Nephron (organoid): ENCODE measurements around the gene PLA2G7.

Experiments
- H3K27ac Mint-ChIP-seq, 3 experiments: 2 replicates each; pipeline ENCODE4 v1.8.0; 2020; ENCODE audit warnings: mixed read lengths in 3 of 3, mild to moderate bottlenecking in 2 of 3, moderate library complexity in 1 of 3
- H3K27me3 Mint-ChIP-seq: 2 replicates; pipeline ENCODE4 v1.8.0; 2021; ENCODE audit warnings: low read depth, mild to moderate bottlenecking, moderate library complexity, mixed read lengths
- H3K36me3 Mint-ChIP-seq: 2 replicates; pipeline ENCODE4 v1.8.0; 2020; ENCODE audit warnings: low read depth, mixed read lengths
- H3K4me1 Mint-ChIP-seq: 2 replicates; pipeline ENCODE4 v1.8.0; 2020; ENCODE audit warnings: mixed read lengths
- H3K4me3 Mint-ChIP-seq, 3 experiments: 2 replicates each; pipeline ENCODE4 v1.8.0; 2020; ENCODE audit warnings: mild to moderate bottlenecking in 3 of 3, mixed read lengths in 3 of 3, moderate library complexity in 2 of 3
- H3K9me3 Mint-ChIP-seq: 2 replicates; pipeline ENCODE4 v1.8.0; 2020; ENCODE audit warnings: mixed read lengths
- TF ChIP-seq, protein P1 (sequence below), 3 experiments: fragments of 200-600 bp; sonication (generic); IDR thresholded peaks; one replicate each; pipeline ENCODE4 v1.5.0; 2021; ENCODE audit warnings: antibody characterized with exemption in 3 of 3; ENCODE audit not compliant: unreplicated experiment in 3 of 3

The PLA2G7 gene

DNA sequence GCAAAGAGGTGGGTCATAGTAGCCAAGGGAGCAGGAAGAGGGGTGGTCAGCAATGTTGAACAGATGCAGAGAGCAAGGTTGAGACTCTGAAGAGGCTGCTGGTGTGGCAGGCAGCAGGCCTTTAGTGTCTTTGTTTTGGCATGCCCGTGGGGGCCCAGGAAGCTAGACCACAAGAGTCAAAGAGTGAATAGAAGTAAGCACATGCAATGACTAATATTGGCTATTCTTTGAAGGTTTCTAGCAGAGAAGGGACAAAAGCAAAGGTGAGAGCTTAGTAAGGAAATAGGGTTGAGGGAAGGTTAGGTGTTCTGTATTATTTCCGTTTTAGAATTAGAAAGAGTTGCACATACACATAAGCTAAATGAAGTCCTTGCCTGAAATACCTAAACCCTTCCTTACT is 28.7 kb downstream of the PLA2G7 start:
- Mint-ChIP-seq H3K36me3 (no peaks in the 10 kb centered on the region), H3K4me1 (no peaks in the 10 kb centered on the region), H3K27ac (no peak overlapping the region), H3K4me3 (no peak overlapping the region), H3K9me3 (no peaks in the 10 kb centered on the region), H3K27me3 (no peaks in the 10 kb centered on the region)
- TF ChIP-seq, protein P1, sequence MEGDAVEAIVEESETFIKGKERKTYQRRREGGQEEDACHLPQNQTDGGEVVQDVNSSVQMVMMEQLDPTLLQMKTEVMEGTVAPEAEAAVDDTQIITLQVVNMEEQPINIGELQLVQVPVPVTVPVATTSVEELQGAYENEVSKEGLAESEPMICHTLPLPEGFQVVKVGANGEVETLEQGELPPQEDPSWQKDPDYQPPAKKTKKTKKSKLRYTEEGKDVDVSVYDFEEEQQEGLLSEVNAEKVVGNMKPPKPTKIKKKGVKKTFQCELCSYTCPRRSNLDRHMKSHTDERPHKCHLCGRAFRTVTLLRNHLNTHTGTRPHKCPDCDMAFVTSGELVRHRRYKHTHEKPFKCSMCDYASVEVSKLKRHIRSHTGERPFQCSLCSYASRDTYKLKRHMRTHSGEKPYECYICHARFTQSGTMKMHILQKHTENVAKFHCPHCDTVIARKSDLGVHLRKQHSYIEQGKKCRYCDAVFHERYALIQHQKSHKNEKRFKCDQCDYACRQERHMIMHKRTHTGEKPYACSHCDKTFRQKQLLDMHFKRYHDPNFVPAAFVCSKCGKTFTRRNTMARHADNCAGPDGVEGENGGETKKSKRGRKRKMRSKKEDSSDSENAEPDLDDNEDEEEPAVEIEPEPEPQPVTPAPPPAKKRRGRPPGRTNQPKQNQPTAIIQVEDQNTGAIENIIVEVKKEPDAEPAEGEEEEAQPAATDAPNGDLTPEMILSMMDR (IDR thresholded peaks at IDR 0.05; ENCODE audit: unreplicated experiment in 3 of 3): no peak

DNA sequence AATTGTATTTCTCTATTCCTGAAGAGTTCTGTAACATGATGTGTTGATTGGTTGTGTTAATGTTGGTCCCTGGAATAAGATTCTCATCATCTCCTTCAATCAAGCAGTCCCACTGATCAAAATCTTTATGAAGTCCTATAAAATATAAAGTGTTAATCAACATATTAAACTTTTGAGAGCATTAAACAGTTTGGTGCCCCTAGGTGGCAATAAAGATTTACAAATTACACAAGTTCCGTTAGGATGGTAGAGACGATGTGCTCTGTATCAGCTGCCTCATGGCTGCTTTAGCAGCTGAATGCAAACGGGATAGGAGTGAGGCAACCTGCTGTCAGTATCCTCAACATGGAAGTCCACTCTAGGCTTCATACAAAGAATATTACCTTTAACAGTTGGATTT is 30.6 kb downstream of the PLA2G7 start:
- Mint-ChIP-seq H3K27me3 (no peaks in the 10 kb centered on the region), H3K4me3 (no peak overlapping the region), H3K9me3 (no peaks in the 10 kb centered on the region), H3K4me1 (no peaks in the 10 kb centered on the region), H3K36me3 (no peaks in the 10 kb centered on the region), H3K27ac (no peak overlapping the region)
- TF ChIP-seq, protein P1 (IDR thresholded peaks at IDR 0.05; ENCODE audit: unreplicated experiment in 3 of 3): no peak

DNA sequence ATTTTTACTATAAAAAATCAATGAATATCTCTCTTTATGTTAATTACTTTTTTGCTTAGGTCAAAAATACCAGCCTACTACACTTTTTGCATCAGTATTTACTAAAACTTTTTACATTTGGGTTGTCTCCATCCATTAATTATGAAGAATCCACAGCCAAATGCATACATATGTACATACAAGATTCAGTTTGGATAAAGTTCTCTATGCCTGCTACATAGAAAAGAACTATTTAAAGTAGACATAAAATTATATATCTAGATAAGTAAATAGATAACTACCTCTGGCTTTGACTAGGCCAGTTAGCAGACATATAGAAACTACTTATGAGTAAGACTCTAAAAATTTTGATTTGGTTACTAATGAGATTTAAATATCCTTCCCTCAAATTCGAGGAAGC is 35.2 kb downstream of the PLA2G7 start:
- no peak overlapping the region for H3K27ac Mint-ChIP-seq
- no peaks in the 10 kb centered on the region for H3K27me3 Mint-ChIP-seq
- no peak overlapping the region for H3K4me3 Mint-ChIP-seq
- no peaks in the 10 kb centered on the region for H3K4me1 Mint-ChIP-seq
- no peaks in the 10 kb centered on the region for H3K9me3 Mint-ChIP-seq
- no peaks in the 10 kb centered on the region for H3K36me3 Mint-ChIP-seq
- TF ChIP-seq, protein P1 (IDR thresholded peaks at IDR 0.05; ENCODE audit: unreplicated experiment in 3 of 3): no peak

DNA sequence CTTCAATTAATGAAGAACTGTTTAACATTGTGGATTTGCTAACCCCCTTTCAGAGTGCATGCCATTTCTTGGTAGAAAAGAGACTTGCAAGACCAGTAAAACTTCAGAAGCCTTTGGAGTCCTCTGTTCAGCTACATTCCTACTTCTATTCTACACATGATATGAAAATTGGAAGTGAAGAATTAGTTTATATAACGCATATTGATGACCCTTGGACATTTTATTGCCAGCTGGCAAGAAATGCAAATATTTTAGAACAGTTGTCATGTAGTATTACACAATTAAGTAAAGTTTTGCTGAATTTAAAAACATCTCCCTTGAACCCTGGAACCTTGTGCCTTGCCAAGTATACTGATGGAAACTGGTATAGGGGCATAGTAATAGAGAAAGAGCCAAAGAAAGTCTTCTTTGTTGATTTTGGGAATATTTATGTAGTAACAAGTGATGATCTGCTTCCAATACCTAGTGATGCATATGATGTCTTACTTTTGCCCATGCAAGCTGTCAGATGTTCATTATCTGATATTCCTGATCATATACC is 44.2 kb downstream of the PLA2G7 start:
- peaks cover 8% of the 10 kb centered on the region for H3K9me3 Mint-ChIP-seq
- peak overlapping the region in 1 of 3 experiments; percentile 64 for H3K27ac Mint-ChIP-seq
- H3K4me1 Mint-ChIP-seq: peaks cover 17% of the 10 kb centered on the region
- TF ChIP-seq, protein P1 (IDR thresholded peaks at IDR 0.05; ENCODE audit: unreplicated experiment in 3 of 3): no peak
- H3K4me3 Mint-ChIP-seq: no peak overlapping the region
- no peaks in the 10 kb centered on the region for H3K36me3 Mint-ChIP-seq
- no peaks in the 10 kb centered on the region for H3K27me3 Mint-ChIP-seq

DNA sequence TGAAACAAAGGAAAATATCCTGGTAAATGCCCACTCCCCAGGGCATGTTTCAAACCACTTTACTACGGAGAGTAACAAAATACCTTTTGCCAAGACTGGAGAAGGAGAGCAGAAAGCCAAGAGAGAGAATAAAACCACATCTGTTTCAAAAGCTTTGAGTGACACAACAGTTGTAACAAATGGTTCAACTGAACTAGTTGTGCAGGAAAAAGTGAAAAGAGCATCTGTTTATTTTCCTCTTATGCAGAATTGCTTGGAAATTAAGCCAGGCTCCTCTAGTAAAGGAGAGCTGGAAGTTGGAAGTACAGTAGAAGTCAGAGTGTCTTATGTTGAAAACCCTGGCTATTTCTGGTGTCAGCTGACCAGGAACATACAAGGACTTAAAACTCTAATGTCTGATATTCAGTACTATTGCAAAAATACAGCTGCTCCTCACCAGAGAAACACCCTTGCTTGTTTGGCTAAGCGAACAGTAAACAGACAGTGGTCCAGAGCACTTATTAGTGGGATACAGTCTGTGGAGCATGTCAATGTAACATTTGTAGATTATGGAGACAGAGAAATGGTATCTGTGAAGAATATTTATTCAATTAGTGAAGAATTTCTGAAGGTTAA is 44.9 kb downstream of the PLA2G7 start:
- TF ChIP-seq, protein P1 (IDR thresholded peaks at IDR 0.05; ENCODE audit: unreplicated experiment in 3 of 3): no peak
- H3K4me1 Mint-ChIP-seq: peaks cover 17% of the 10 kb centered on the region
- no peaks in the 10 kb centered on the region for H3K27me3 Mint-ChIP-seq
- no peaks in the 10 kb centered on the region for H3K36me3 Mint-ChIP-seq
- H3K4me3 Mint-ChIP-seq: no peak overlapping the region
- H3K27ac Mint-ChIP-seq: peak overlapping the region in 2 of 3 experiments; percentile 49 to 64
- H3K9me3 Mint-ChIP-seq: peaks cover 8% of the 10 kb centered on the region

DNA sequence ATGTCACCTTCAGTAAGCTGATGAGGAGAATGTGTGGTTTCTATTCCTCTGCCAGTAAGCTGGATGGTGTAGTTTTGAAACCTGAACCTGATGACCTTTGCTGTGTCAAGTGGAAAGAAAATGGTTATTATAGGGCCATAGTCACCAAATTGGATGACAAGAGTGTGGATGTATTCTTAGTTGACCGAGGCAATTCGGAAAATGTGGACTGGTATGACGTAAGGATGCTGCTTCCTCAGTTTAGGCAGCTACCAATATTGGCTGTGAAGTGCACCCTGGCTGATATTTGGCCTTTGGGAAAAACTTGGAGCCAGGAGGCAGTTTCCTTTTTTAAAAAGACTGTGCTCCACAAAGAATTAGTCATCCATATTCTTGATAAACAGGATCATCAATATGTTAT is 45.5 kb downstream of the PLA2G7 start:
- Mint-ChIP-seq H3K27me3 (no peaks in the 10 kb centered on the region), H3K4me3 (no peak overlapping the region), H3K9me3 (peaks cover 8% of the 10 kb centered on the region), H3K4me1 (peaks cover 17% of the 10 kb centered on the region), H3K27ac (no peak overlapping the region), H3K36me3 (no peaks in the 10 kb centered on the region)
- TF ChIP-seq, protein P1 (IDR thresholded peaks at IDR 0.05; ENCODE audit: unreplicated experiment in 3 of 3): no peak
